ENCODE results near the gene FLG. TPM values are rescaled to one million over a fixed set of nuclear protein-coding genes. Genes with fewer than 3 reads are reported as not detected.

Gene FLG
- total and polyA plus RNA-seq, 2 experiments from 2014 or later = 0.03 TPM; not detected in 1

DNA sequence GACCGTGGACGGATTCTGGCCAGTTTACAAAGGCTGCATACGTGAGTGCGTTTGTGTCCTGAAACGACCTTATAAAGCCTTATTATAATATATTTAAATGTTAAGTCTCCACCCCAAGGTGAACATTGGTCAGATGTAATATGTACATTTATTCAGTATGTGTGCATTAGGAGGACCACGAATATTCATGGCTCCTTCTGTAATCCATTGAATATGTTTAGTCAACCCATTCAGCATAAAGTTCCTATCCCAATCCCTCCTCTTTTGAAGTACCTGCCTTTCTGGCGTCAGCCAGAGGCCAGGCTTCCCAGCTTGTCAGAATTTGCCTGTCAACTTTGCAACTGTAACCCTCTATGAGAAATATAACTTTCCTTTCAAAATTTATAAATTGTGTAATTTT lies 10.4 kb upstream of the FLG start:
- Histone ChIP-seq H3K27me3 (ENCODE audit: insufficient read depth) (no peaks in the 10 kb centered on the region), H4K20me1 (replicated peaks; ENCODE audit: insufficient read depth) (no peaks in the 10 kb centered on the region), H3K4me3 (no peak overlapping the region), H2AFZ (no peak overlapping the region), H3K9me2 (ENCODE audit: insufficient read depth) (no peaks in the 10 kb centered on the region; the same call in 1 of the 2 replicates), H3K4me1 (ENCODE audit: insufficient read depth) (no peaks in the 10 kb centered on the region), H3K79me2 (replicated peaks; ENCODE audit: insufficient read depth) (no peaks in the 10 kb centered on the region), H3K4me2 (no peak overlapping the region), H3K36me3 (ENCODE audit: insufficient read depth) (no peaks in the 10 kb centered on the region), H3F3A (replicated peaks; ENCODE audit: low read depth) (no peaks in the 10 kb centered on the region), H3K27ac (ENCODE audit: low read depth) (no peak overlapping the region)
- no peak overlapping the region for H3K4me3 Mint-ChIP-seq
- no peaks in the 10 kb centered on the region for H3K36me3 Mint-ChIP-seq (ENCODE audit: low read depth)
- H3K9me3 Mint-ChIP-seq = no peaks in the 10 kb centered on the region
- ATAC-seq = no peak
- DNase-seq (ENCODE audit: low spot score) = no peak
- no peaks in the 10 kb centered on the region for H3K4me1 Mint-ChIP-seq
- no peak overlapping the region for H3K27ac Mint-ChIP-seq
- H3K27me3 Mint-ChIP-seq (ENCODE audit: insufficient read depth, low read depth, poor library complexity) = no peaks in the 10 kb centered on the region
- TF ChIP-seq NANOG (IDR thresholded peaks at IDR 0.05; ENCODE audit: borderline replicate concordance) (no peak), EZH2 (IDR thresholded peaks at IDR 0.05; ENCODE audit: low read depth, unreplicated experiment) (no peak)

DNA sequence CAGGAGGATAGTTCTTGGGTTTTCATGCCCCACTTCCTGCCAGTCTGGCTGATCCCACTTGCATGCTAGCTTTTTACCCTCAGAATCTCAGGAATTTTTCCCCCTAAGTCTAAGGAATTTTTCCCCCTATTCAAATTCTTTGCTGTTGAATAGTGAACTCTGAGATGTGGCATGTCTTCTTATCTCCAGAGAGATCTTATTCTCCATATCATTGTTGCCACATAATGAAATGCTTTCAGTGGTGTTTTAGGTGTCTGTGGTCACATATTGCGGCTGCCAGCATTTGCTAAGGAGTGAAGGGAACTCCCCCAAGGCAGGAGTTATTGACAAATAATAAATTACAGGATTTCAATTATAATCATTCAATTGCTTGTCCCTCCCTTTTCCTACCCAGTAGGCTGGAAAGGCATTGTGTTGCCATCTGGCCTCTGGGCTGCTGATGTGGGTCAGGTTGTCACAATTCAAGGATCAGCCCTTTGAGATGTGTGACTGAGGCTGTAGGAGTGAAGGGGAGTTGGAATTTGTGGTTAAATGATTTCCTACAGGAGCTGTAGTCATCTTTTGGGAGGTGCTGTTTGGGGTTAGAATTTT lies 3.9 kb upstream of the FLG start:
- Mint-ChIP-seq H3K27me3 (ENCODE audit: insufficient read depth, low read depth, poor library complexity) (no peaks in the 10 kb centered on the region), H3K27ac (no peak overlapping the region), H3K9me3 (no peaks in the 10 kb centered on the region), H3K36me3 (ENCODE audit: low read depth) (no peaks in the 10 kb centered on the region), H3K4me3 (no peak overlapping the region), H3K4me1 (peaks cover 4% of the 10 kb centered on the region; the same call in 1 of the 3 replicates)
- Histone ChIP-seq H3K27me3 (ENCODE audit: insufficient read depth) (no peaks in the 10 kb centered on the region), H3F3A (replicated peaks; ENCODE audit: low read depth) (no peaks in the 10 kb centered on the region), H3K4me1 (ENCODE audit: insufficient read depth) (peaks cover 6% of the 10 kb centered on the region), H3K9me2 (ENCODE audit: insufficient read depth) (no peaks in the 10 kb centered on the region; the same call in none of the 2 replicates), H4K20me1 (replicated peaks; ENCODE audit: insufficient read depth) (no peaks in the 10 kb centered on the region), H3K4me3 (no peak overlapping the region), H3K4me2 (no peak overlapping the region), H3K79me2 (replicated peaks; ENCODE audit: insufficient read depth) (no peaks in the 10 kb centered on the region), H2AFZ (peak overlapping the region; percentile 67), H3K27ac (ENCODE audit: low read depth) (no peak overlapping the region), H3K36me3 (ENCODE audit: insufficient read depth) (no peaks in the 10 kb centered on the region)
- DNase-seq (ENCODE audit: low spot score) = peak; percentile 16
- no peak; the same call in 2 of the 3 replicates for ATAC-seq
- TF ChIP-seq ETS1 (IDR thresholded peaks at IDR 0.05) = no peak
- TF ChIP-seq, protein P1, sequence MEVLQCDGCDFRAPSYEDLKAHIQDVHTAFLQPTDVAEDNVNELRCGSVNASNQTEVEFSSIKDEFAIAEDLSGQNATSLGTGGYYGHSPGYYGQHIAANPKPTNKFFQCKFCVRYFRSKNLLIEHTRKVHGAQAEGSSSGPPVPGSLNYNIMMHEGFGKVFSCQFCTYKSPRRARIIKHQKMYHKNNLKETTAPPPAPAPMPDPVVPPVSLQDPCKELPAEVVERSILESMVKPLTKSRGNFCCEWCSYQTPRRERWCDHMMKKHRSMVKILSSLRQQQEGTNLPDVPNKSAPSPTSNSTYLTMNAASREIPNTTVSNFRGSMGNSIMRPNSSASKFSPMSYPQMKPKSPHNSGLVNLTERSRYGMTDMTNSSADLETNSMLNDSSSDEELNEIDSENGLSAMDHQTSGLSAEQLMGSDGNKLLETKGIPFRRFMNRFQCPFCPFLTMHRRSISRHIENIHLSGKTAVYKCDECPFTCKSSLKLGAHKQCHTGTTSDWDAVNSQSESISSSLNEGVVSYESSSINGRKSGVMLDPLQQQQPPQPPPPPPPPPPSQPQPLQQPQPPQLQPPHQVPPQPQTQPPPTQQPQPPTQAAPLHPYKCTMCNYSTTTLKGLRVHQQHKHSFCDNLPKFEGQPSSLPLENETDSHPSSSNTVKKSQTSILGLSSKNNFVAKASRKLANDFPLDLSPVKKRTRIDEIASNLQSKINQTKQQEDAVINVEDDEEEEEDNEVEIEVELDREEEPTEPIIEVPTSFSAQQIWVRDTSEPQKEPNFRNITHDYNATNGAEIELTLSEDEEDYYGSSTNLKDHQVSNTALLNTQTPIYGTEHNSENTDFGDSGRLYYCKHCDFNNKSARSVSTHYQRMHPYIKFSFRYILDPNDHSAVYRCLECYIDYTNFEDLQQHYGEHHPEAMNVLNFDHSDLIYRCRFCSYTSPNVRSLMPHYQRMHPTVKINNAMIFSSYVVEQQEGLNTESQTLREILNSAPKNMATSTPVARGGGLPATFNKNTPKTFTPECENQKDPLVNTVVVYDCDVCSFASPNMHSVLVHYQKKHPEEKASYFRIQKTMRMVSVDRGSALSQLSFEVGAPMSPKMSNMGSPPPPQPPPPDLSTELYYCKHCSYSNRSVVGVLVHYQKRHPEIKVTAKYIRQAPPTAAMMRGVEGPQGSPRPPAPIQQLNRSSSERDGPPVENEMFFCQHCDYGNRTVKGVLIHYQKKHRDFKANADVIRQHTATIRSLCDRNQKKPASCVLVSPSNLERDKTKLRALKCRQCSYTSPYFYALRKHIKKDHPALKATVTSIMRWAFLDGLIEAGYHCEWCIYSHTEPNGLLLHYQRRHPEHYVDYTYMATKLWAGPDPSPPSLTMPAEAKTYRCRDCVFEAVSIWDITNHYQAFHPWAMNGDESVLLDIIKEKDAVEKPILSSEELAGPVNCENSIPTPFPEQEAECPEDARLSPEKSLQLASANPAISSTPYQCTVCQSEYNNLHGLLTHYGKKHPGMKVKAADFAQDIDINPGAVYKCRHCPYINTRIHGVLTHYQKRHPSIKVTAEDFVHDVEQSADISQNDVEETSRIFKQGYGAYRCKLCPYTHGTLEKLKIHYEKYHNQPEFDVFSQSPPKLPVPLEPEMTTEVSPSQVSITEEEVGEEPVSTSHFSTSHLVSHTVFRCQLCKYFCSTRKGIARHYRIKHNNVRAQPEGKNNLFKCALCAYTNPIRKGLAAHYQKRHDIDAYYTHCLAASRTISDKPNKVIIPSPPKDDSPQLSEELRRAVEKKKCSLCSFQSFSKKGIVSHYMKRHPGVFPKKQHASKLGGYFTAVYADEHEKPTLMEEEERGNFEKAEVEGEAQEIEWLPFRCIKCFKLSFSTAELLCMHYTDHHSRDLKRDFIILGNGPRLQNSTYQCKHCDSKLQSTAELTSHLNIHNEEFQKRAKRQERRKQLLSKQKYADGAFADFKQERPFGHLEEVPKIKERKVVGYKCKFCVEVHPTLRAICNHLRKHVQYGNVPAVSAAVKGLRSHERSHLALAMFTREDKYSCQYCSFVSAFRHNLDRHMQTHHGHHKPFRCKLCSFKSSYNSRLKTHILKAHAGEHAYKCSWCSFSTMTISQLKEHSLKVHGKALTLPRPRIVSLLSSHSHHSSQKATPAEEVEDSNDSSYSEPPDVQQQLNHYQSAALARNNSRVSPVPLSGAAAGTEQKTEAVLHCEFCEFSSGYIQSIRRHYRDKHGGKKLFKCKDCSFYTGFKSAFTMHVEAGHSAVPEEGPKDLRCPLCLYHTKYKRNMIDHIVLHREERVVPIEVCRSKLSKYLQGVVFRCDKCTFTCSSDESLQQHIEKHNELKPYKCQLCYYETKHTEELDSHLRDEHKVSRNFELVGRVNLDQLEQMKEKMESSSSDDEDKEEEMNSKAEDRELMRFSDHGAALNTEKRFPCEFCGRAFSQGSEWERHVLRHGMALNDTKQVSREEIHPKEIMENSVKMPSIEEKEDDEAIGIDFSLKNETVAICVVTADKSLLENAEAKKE (CRISPR knock-in tag; IDR thresholded peaks at IDR 0.05) = no peak
- no peak for TF ChIP-seq NANOG (IDR thresholded peaks at IDR 0.05; ENCODE audit: borderline replicate concordance)
- no peak for TF ChIP-seq ZNF114 (CRISPR knock-in tag; IDR thresholded peaks at IDR 0.05)
- TF ChIP-seq EZH2phosphoT487 (IDR thresholded peaks at IDR 0.05; ENCODE audit: unreplicated experiment) = no peak
- no peak for TF ChIP-seq JUNB (IDR thresholded peaks at IDR 0.05; ENCODE audit: unreplicated experiment)
- TF ChIP-seq POLR2AphosphoS5 (IDR thresholded peaks at IDR 0.05; ENCODE audit: low read depth) = no peak
- no peak for TF ChIP-seq REST (IDR thresholded peaks at IDR 0.05; ENCODE audit: unreplicated experiment)
- no peak for TF ChIP-seq EZH2 (IDR thresholded peaks at IDR 0.05; ENCODE audit: low read depth, unreplicated experiment)
- TF ChIP-seq STAT1 (IDR thresholded peaks at IDR 0.05; ENCODE audit: unreplicated experiment) = no peak

Data from GM23338 (cell line).